ENCODE data around the gene AKAP17A. TPM values are rescaled to one million over a fixed set of nuclear protein-coding genes. Genes with fewer than 3 reads are reported as not detected.

AKAP17A gene
- polyA plus RNA-seq, 1 donor (not counting 4 experiments of a cell fraction or from before 2014, with no cell fraction given) = 12.8 TPM

DNA sequence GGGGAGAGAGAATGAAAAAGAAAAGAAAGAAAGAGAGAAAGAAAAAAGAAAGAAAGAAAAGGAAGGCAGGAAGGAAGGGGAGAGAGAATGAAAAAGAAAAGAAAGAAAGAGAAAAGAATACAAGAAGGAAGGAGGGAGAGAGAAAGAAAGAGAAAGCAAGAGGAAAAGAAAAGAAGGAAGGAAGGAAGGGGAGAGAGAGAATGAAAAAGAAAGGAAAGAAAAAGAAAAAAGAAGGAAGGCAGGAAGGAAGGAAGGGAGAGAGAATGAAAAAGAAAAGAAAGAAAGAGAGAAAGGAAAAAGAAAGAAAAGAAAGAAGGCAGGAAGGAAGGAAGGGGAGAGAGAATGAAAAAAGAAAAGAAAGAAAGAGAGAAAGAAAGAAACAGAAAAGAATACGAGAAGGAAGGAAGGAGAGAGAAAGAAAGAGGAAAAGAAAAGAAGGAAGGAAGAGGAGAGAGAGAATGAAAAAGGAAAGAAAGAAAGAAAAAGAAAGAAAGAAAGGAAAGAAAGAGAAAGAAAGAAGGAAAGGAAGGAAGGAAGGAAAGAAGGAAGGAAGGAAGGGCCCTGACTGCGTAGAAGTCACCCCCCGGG is 39.4 kb upstream of the AKAP17A start:
- DNase-seq (ENCODE audit: low read depth, low spot score) (no peak), FAIRE-seq (no peak)
- dilution Hi-C loops (cut with MboI; ENCODE audit: extremely low pct_ligation_motif_present, low sequenced_read_pairs) = no loop called here
- no peaks in the 10 kb centered on the region for H3K27me3 ChIP-seq (ENCODE audit: control insufficient read depth, extremely low read depth, insufficient read depth, low read length)
- no peaks in the 10 kb centered on the region for H3K36me3 ChIP-seq (ENCODE audit: control insufficient read depth in 2 of 2, extremely low read depth in 1 of 2, insufficient read depth in 2 of 2, low read length in 2 of 2)
- no peak overlapping the region for H3K27ac ChIP-seq (ENCODE audit: control insufficient read depth, insufficient read depth, low read length)
- H3K9ac ChIP-seq (ENCODE audit: control insufficient read depth, extremely low read depth, insufficient read depth, low read length) = no peak overlapping the region
- TF ChIP-seq, protein P1, sequence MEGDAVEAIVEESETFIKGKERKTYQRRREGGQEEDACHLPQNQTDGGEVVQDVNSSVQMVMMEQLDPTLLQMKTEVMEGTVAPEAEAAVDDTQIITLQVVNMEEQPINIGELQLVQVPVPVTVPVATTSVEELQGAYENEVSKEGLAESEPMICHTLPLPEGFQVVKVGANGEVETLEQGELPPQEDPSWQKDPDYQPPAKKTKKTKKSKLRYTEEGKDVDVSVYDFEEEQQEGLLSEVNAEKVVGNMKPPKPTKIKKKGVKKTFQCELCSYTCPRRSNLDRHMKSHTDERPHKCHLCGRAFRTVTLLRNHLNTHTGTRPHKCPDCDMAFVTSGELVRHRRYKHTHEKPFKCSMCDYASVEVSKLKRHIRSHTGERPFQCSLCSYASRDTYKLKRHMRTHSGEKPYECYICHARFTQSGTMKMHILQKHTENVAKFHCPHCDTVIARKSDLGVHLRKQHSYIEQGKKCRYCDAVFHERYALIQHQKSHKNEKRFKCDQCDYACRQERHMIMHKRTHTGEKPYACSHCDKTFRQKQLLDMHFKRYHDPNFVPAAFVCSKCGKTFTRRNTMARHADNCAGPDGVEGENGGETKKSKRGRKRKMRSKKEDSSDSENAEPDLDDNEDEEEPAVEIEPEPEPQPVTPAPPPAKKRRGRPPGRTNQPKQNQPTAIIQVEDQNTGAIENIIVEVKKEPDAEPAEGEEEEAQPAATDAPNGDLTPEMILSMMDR (optimal IDR thresholded peaks at IDR 0.05 in 1 of 3, IDR thresholded peaks at IDR 0.05 in 1 of 3, conservative IDR thresholded peaks at IDR 0.05 in 1 of 3; ENCODE audit: extremely low read depth in 1 of 3, insufficient read depth in 2 of 3, low read length in 3 of 3) = no peak
- TF ChIP-seq EZH2 (IDR thresholded peaks at IDR 0.05; ENCODE audit: low read length) = no peak
- peaks cover 3% of the 10 kb centered on the region for H3K9me3 ChIP-seq (ENCODE audit: control insufficient read depth, low read depth, low read length)
- H3K4me3 ChIP-seq (ENCODE audit: control insufficient read depth in 2 of 3, extremely low read depth in 1 of 3, insufficient read depth in 2 of 3, low read depth in 1 of 3, low read length in 3 of 3) = no peak overlapping the region
- H3K9me1 ChIP-seq (ENCODE audit: control insufficient read depth, extremely low read depth, insufficient read depth, low read length) = no peaks in the 10 kb centered on the region
- no peak overlapping the region for H2AFZ ChIP-seq (ENCODE audit: control insufficient read depth, low read length)
- no peaks in the 10 kb centered on the region for H3K4me1 ChIP-seq (ENCODE audit: control insufficient read depth, extremely low read depth, insufficient read depth, low read length)
- H3K4me2 ChIP-seq (ENCODE audit: control insufficient read depth, extremely low read depth, insufficient read depth, low read depth, low read length) = no peak overlapping the region
- H3K79me2 ChIP-seq (ENCODE audit: control insufficient read depth, insufficient read depth, low read length) = no peaks in the 10 kb centered on the region
- no peaks in the 10 kb centered on the region for H4K20me1 ChIP-seq (ENCODE audit: control insufficient read depth, extremely low read depth, insufficient read depth, low read length)

DNA sequence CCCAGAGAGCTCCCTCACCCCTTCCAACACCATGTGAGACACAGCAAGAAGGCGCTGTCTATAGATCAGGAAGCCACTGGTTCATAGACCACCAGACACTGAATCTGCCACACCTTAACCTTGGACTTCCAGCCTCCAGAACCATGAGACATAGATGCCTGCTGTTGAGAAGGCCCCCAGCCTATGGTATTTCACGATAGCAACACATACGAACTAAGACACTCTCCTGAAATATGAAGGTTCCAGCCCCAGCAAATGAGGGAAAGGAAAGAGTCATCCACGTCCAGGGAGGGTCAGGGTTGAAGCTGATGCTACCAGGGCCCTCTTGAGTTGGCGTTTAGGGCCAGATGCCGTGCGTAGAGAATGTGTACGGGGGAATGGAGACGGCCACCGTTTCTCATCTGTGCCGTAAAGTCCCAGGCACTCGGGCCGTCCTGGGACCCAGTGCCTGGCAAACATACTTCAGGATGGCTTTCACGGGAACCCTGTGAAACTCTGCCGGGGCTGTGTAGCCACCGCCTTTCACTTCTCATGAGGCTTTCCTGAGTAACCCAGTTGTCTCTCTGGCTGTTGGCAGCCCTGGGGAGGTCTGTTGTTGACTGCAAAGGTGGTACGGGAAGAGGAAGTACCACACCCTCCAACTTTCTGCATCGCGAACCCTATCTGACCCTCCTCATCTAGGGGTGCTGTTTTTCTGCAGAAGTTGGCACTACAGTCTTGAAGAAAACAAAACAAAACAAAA is 36.8 kb upstream of the AKAP17A start:
- no peaks in the 10 kb centered on the region for H3K9me3 ChIP-seq (ENCODE audit: control insufficient read depth, low read depth, low read length)
- H3K4me3 ChIP-seq (ENCODE audit: control insufficient read depth in 2 of 3, extremely low read depth in 1 of 3, insufficient read depth in 2 of 3, low read depth in 1 of 3, low read length in 3 of 3) = no peak overlapping the region
- H3K36me3 ChIP-seq (ENCODE audit: control insufficient read depth in 2 of 2, extremely low read depth in 1 of 2, insufficient read depth in 2 of 2, low read length in 2 of 2) = no peaks in the 10 kb centered on the region
- H3K4me1 ChIP-seq (ENCODE audit: control insufficient read depth, extremely low read depth, insufficient read depth, low read length) = no peaks in the 10 kb centered on the region
- H2AFZ ChIP-seq (ENCODE audit: control insufficient read depth, low read length) = no peak overlapping the region
- no peak for FAIRE-seq
- dilution Hi-C loops (cut with MboI; ENCODE audit: extremely low pct_ligation_motif_present, low sequenced_read_pairs) = no loop called here
- TF ChIP-seq, protein P1 (optimal IDR thresholded peaks at IDR 0.05 in 1 of 3, IDR thresholded peaks at IDR 0.05 in 1 of 3, conservative IDR thresholded peaks at IDR 0.05 in 1 of 3; ENCODE audit: extremely low read depth in 1 of 3, insufficient read depth in 2 of 3, low read length in 3 of 3) = no peak
- TF ChIP-seq EZH2 (IDR thresholded peaks at IDR 0.05; ENCODE audit: low read length) = no peak
- no peaks in the 10 kb centered on the region for H3K27me3 ChIP-seq (ENCODE audit: control insufficient read depth, extremely low read depth, insufficient read depth, low read length)
- no peak for DNase-seq (ENCODE audit: low read depth, low spot score)
- H3K27ac ChIP-seq (ENCODE audit: control insufficient read depth, insufficient read depth, low read length) = no peak overlapping the region
- H3K9ac ChIP-seq (ENCODE audit: control insufficient read depth, extremely low read depth, insufficient read depth, low read length) = no peak overlapping the region
- no peak overlapping the region for H3K4me2 ChIP-seq (ENCODE audit: control insufficient read depth, extremely low read depth, insufficient read depth, low read depth, low read length)
- H3K79me2 ChIP-seq (ENCODE audit: control insufficient read depth, insufficient read depth, low read length) = no peaks in the 10 kb centered on the region
- no peaks in the 10 kb centered on the region for H4K20me1 ChIP-seq (ENCODE audit: control insufficient read depth, extremely low read depth, insufficient read depth, low read length)
- no peaks in the 10 kb centered on the region for H3K9me1 ChIP-seq (ENCODE audit: control insufficient read depth, extremely low read depth, insufficient read depth, low read length)
